HAP-1 (cell line): ENCODE measurements around the gene HBE1.
"Not testable (repeated sequence)": the region's sequence is repeated elsewhere in the genome, so short reads cannot be mapped to it uniquely, and the experiment has no call there.

ENCODE experiments used
- DNase-seq, 2 experiments: peaks; one replicate each; pipeline ENCODE4 v3.0.0-alpha.2; 2016 to 2020; ENCODE audit warnings: low spot score in 2 of 2
- H3K27me3 ChIP-seq: fragments of 250-450 bp; sonication (Bioruptor Pico); 2 replicates; pipeline ENCODE4 v1.5.1; 2020; ENCODE audit warnings: low read depth, mild to moderate bottlenecking, moderate library complexity
- H3K36me3 ChIP-seq: fragments of 250-450 bp; sonication (Bioruptor Pico); replicated peaks from 2 replicates; pipeline ENCODE4 v1.5.1; 2020; ENCODE audit warnings: mild to moderate bottlenecking
- H3K4me1 ChIP-seq: fragments of 250-450 bp; sonication (Bioruptor Pico); 2 replicates; pipeline ENCODE4 v1.5.1; 2020; ENCODE audit warnings: mild to moderate bottlenecking
- H3K4me3 ChIP-seq: fragments of 250-450 bp; sonication (Bioruptor Pico); 2 replicates; pipeline ENCODE4 v1.5.1; 2020; ENCODE audit warnings: mild to moderate bottlenecking, moderate library complexity
- H3K9me3 ChIP-seq: fragments of 250-450 bp; sonication (Bioruptor Pico); 2 replicates; pipeline ENCODE4 v1.5.1; 2020; ENCODE audit warnings: mild to moderate bottlenecking, moderate library complexity
- in situ Hi-C: fragments of 300-500 bp; cut with MboI; formaldehyde crosslinking; loops from 3 replicates; pipeline ENCODE4 v1.14.3; 2020; ENCODE audit warnings: low sequenced_read_pairs, inconsistent platforms, mixed read lengths

The HBE1 gene

GRCh38 chr11:5269715-5270147 lies at the start of gene HBE1:
HBE1 (minus strand) TSS chr11:5269945; CDS start chr11:5269890, 55 bp downstream.
- Histone ChIP-seq H3K36me3 (no peaks in the 10 kb centered on the region), H3K4me3 (no peak within 1 kb of the TSS), H3K27me3 (no peaks in the 10 kb centered on the region), H3K4me1 (no peaks in the 10 kb centered on the region), H3K9me3 (no peaks in the 10 kb centered on the region)
- in situ Hi-C loops: no loop called here
- DNase-seq: no peak

DNA sequence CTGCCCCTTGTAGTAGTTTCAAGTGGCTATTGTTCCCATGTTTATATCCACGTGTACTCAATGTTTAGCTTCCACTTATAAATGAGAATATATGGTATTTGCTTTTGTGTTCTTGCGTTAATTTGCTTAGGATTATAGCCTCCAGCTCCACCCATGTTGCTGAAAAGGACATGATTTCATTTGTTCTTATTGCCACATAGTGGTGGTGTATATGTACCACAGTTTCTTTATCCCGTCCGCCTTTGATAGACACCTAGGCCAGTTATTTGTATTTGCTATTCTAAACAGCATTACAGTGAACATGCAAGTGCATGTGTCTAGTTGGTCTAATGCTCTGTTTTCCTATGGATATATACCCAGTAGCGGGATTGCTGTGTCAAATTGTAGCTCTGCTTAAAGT lies 47.5 kb upstream of the HBE1 start:
- H3K36me3 ChIP-seq: no peaks in the 10 kb centered on the region
- peak in 1 of 2 experiments; percentile 8 for DNase-seq
- no peaks in the 10 kb centered on the region for H3K9me3 ChIP-seq
- no peak overlapping the region for H3K4me3 ChIP-seq
- in situ Hi-C loops: no loop called here
- no peaks in the 10 kb centered on the region for H3K4me1 ChIP-seq
- H3K27me3 ChIP-seq: no peaks in the 10 kb centered on the region

DNA sequence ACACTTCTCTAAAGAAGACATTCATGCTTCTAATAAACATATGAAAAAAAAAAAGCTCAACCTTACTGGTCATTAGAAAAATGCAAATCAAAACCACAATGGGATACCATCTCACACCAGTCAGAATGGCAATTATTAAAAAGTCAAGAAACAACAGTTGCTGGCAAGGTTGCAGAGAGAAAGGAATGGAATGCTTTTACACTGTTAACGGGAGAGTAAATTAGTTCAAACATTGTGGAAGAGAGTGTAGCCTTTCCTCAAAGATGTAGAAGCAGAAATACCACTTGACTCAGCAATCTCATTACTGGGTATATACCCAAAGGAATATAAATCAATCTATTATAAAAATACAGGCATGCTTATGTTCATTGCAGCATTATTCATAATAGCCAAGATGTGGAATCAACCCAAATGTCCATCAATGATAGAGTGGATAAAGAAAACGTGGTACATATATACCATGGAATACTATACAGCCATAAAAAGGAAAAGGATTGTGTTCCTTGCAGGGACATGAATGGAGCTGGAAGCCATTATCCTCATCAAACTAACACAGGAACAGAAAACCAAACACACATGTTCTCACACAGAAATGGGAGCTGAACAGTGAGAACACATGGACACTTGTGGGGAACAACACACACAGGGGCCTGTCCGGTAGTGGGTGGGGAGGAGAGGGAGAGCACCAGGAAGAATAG lies 43.7 kb upstream of the HBE1 start:
- H3K9me3 ChIP-seq, H3K4me3 ChIP-seq, H3K36me3 ChIP-seq, H3K27me3 ChIP-seq, DNase-seq, in situ Hi-C loops, H3K4me1 ChIP-seq: not testable (repeated sequence)

DNA sequence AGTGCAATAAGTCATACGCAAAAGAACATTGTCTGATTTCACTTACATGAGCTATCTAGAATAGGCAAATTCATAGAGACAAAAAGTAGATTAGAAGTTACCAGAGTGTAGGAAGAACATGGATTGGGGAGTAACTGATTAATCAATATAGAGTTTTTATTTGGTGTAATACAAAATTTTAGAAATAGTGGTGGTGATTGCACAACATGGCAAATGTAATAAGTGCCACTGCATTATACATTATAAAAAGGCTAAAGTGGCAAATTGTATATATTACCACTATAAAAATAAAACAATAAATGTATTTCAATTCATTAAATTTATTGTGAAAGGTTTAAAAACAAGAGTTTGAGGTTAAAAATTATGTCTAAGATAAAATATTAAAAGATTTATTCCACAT lies 40.7 kb upstream of the HBE1 start:
- in situ Hi-C loops: no loop called here
- DNase-seq: no peak
- Histone ChIP-seq H3K4me1 (no peaks in the 10 kb centered on the region), H3K4me3 (no peak overlapping the region), H3K27me3 (no peaks in the 10 kb centered on the region), H3K9me3 (no peaks in the 10 kb centered on the region), H3K36me3 (no peaks in the 10 kb centered on the region)

DNA sequence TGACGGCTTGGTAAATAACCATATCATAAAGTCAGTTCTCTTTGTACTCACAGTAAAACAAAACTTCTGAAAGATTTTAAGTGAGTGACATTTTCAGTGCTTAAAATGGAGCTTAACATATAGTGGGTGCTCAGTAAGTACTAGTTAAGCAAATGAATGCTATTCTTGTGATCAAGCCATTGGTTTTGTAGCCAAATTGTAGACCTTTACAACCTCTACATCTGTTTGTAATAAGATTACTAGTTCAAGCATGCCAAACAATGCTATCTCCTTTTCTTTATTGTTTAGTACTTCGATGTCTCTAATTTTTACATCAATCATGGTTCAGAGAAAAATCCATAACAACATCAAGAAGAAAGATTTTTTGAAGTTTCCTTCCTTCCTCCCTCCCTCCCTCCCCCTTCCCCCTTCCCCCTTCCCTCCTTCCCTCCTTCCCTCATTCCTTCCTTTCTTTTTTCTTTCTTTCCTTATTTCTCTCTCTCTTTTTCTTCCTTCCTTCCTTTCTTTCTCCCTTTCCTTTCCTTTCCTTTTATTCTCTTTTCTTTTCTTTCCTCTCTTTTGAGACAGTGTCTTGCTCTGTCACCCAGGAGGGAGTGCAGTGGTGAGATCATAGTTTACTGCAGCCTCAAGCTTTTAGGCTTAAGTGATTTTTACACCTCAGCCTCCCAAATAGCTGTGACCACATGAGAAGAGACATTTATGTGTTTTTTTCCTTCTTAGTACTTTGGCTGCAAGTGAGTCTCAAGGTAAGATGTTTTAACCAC lies 37.7 kb upstream of the HBE1 start:
- Histone ChIP-seq H3K9me3 (no peaks in the 10 kb centered on the region), H3K27me3 (no peaks in the 10 kb centered on the region), H3K4me1 (no peaks in the 10 kb centered on the region), H3K4me3 (no peak overlapping the region), H3K36me3 (no peaks in the 10 kb centered on the region)
- in situ Hi-C loops: no loop called here
- no peak for DNase-seq

- no peak overlapping the region for H3K4me3 ChIP-seq
- no peaks in the 10 kb centered on the region for H3K27me3 ChIP-seq
- in situ Hi-C loops: no loop called here
- no peaks in the 10 kb centered on the region for H3K4me1 ChIP-seq
- H3K9me3 ChIP-seq: no peaks in the 10 kb centered on the region
- H3K36me3 ChIP-seq: no peaks in the 10 kb centered on the region
- no peak for DNase-seq
Measured at GRCh38 chr11:5304046-5304445, 34.3 kb upstream of the HBE1 start.

DNA sequence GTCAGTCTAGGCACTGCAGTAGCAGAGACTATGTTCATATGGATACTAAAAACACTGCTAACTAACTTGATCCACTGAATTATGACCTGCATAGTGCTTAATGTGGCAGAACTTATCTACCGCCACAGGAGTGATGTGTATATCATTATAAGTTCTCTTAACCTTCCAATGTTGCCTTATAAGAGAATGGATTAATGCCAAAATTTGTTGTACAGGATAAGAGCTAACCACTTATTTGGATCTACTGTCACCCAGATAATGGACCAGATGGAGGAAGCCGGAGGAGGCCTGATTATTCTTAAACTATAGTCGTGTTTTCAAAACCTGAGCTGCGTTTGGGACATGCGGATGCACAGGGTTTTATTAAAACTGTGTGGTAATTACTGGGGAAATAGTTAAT lies 33.9 kb upstream of the HBE1 start:
- H3K27me3 ChIP-seq: no peaks in the 10 kb centered on the region
- no peaks in the 10 kb centered on the region for H3K4me1 ChIP-seq
- in situ Hi-C loops: no loop called here
- no peak overlapping the region for H3K4me3 ChIP-seq
- H3K9me3 ChIP-seq: no peaks in the 10 kb centered on the region
- no peaks in the 10 kb centered on the region for H3K36me3 ChIP-seq
- no peak for DNase-seq

GRCh38 chr11:5301846-5302245 lies 32.1 kb upstream of the HBE1 start, which contains the start of gene OR51B4:
OR51B4 (minus strand) TSS chr11:5301946; CDS start chr11:5301946, 0 bp downstream.
- no peaks in the 10 kb centered on the region for H3K27me3 ChIP-seq
- no peaks in the 10 kb centered on the region for H3K4me1 ChIP-seq
- no peak within 1 kb of the TSS for H3K4me3 ChIP-seq
- H3K9me3 ChIP-seq: no peaks in the 10 kb centered on the region
- H3K36me3 ChIP-seq: no peaks in the 10 kb centered on the region
- DNase-seq: no peak
- in situ Hi-C loops: no loop called here

DNA sequence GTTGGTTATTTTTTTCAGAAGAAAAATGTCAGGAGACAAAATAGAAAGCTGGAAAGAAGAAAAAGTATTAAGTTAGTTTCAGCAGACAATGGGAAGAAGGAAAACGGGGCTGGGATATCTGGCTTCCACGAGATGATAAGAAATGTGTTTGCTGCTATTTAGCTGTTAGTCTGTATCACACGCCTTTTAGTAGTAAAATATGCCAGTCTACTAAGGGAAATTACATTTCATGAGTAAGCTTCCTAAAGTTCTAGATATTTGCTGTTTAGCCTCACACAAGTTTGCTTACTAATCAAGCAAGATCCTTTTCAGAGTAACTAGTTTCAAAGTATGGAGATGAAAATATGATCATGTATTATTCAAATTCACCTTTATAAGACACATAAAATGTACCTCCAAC lies 30.5 kb upstream of the HBE1 start:
- in situ Hi-C loops: no loop called here
- H3K4me3 ChIP-seq: no peak overlapping the region
- H3K9me3 ChIP-seq: no peaks in the 10 kb centered on the region
- no peaks in the 10 kb centered on the region for H3K4me1 ChIP-seq
- no peaks in the 10 kb centered on the region; the same call in 1 of the 2 replicates for H3K27me3 ChIP-seq
- no peaks in the 10 kb centered on the region for H3K36me3 ChIP-seq
- DNase-seq: no peak

DNA sequence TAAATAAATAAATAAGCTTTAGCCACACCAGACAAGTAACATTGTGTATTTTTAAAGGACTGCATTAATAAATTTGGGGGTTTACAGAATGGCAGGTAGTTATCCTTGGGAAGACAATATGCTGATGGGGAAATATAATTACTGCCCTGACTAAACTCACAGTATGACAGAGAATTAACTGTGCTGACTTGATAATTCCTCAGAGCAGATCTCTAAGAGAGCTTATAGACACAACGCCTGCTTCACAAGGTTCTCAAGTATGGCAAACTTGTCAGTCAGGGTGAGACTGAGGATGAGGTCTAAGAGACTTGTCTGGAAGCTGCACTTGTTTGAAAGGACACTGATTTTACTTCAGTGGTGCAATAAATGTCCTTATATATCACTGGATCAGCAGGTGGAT lies 28.7 kb upstream of the HBE1 start:
- no peak overlapping the region for H3K4me3 ChIP-seq
- no peaks in the 10 kb centered on the region for H3K36me3 ChIP-seq
- H3K9me3 ChIP-seq: no peaks in the 10 kb centered on the region
- DNase-seq: no peak
- no peaks in the 10 kb centered on the region for H3K4me1 ChIP-seq
- in situ Hi-C loops: no loop called here
- no peaks in the 10 kb centered on the region; the same call in 1 of the 2 replicates for H3K27me3 ChIP-seq

DNA sequence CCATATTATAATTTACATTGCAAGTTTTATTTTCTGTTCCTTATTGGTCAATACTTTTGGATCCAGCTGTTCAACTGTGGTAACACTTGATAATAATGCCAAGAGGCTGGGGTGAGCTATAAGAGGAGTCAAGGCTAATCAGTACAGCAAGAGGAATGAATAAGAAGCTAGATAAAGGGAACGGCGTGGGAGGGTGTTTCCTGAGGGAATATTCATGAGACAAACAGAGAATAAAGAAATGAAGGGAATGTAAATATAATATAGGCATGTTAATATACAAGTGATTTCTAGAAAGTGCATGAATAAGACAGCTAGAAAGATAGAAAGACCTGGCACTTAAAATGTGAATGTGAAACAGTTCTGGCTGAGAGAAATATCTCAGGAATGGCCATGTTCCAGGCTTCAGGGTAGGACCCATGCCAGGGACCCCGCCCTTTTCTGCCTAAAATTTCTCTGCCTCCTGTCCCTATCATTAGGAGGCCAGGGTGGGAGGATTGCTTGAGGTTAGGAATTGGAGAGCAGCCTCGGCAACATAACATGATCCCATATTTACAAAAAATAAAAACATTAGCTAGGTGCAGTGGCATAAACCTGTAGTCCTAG lies 28.1 kb upstream of the HBE1 start:
- in situ Hi-C loops: no loop called here

GRCh38 chr11:5294342-5294995 lies 24.7 kb upstream of the HBE1 start:
- H3K4me1 ChIP-seq, DNase-seq, H3K4me3 ChIP-seq, in situ Hi-C loops, H3K36me3 ChIP-seq, H3K27me3 ChIP-seq, H3K9me3 ChIP-seq: not testable (repeated sequence)

More for the DNA sequence above, 28.1 kb upstream of the HBE1 start:
- no peaks in the 10 kb centered on the region; the same call in 1 of the 2 replicates for H3K27me3 ChIP-seq
- no peaks in the 10 kb centered on the region for H3K4me1 ChIP-seq
- no peak overlapping the region for H3K4me3 ChIP-seq
- DNase-seq: no peak
- no peaks in the 10 kb centered on the region for H3K9me3 ChIP-seq
- H3K36me3 ChIP-seq: no peaks in the 10 kb centered on the region

- DNase-seq: no peak
- H3K4me1 ChIP-seq: no peaks in the 10 kb centered on the region
- no peaks in the 10 kb centered on the region for H3K9me3 ChIP-seq
- no peaks in the 10 kb centered on the region; the same call in 1 of the 2 replicates for H3K27me3 ChIP-seq
- H3K4me3 ChIP-seq: no peak overlapping the region
- H3K36me3 ChIP-seq: no peaks in the 10 kb centered on the region
- in situ Hi-C loops: no loop called here
Measured at GRCh38 chr11:5293028-5293427, 23.3 kb upstream of the HBE1 start.
